HepG2 (cell line): ENCODE results near the gene APBB3. TPM values are rescaled to one million over a fixed set of nuclear protein-coding genes. Genes with fewer than 3 reads are reported as not detected.

Experiments
- ATAC-seq: fragments of 200-7000 bp; cut with Tn5 transposase; 3 replicates; pipeline ENCODE4 v1.9.1; 2020; ENCODE audit warnings: mild to moderate bottlenecking, moderate library complexity
- BruUV-seq: library from RNA; stranded (reverse); fragments of 400-500 nt; replicated peaks from 2 replicates; lab custom pipeline; 2021; lab: Mats Ljungman, UMichigan
- CTCF ChIA-PET: fragments of 300-600 bp; formaldehyde crosslinking; extraction: SDS; loops from one replicate; lab custom pipeline; 2021; ENCODE audit warnings: low total read pairs, inconsistent platforms, low intra/inter-chr PET ratio; lab: Yijun Ruan, JAX
- POLR2A ChIA-PET: fragments of 350-600 bp; sonication (Branson Sonifier 250); formaldehyde crosslinking; loops from one replicate; lab custom pipeline; 2020; ENCODE audit warnings: antibody characterized with exemption, inconsistent platforms; lab: Yijun Ruan, JAX
- DNase-seq: peaks from one replicate; pipeline ENCODE4 v3.0.0-alpha.2; 2015; ENCODE audit warnings: low spot score
- FAIRE-seq: peaks from 3 replicates; lab custom pipeline; 2011; peaks lifted over from hg19 to GRCh38; lab: Jason Lieb, UNC
- H2AFZ ChIP-seq: one replicate; pipeline ENCODE4 v1.6.1; 2011; ENCODE audit warnings: low read length, inconsistent platforms
- H3K27ac ChIP-seq: fragments of 300-600 bp; 3 replicates; pipeline ENCODE4 v1.8.0; 2011; ENCODE audit warnings: mixed run types, mild to moderate bottlenecking, mixed read lengths, low read length, inconsistent platforms; ENCODE audit not compliant: insufficient read depth; ENCODE audit errors: extremely low read length
- H3K27me3 ChIP-seq, 2 experiments: fragments of 200-600 bp in 1 of 2; 2 replicates in 1 of 2; 3 replicates in 1 of 2; pipeline versions ENCODE4 v1.6.0 to v1.8.0; 2011; ENCODE audit warnings: low read length in 2 of 2, mild to moderate bottlenecking in 2 of 2, moderate library complexity in 2 of 2, inconsistent platforms in 1 of 2; ENCODE audit not compliant: insufficient read depth in 2 of 2, control insufficient read depth in 1 of 2
- H3K36me3 ChIP-seq, 2 experiments: fragments of 200-600 bp in 1 of 2; replicated peaks in 1 of 2; 2 replicates in 1 of 2; 3 replicates in 1 of 2; pipeline versions ENCODE4 v1.5.1 to v1.8.0; 2011; ENCODE audit warnings: low read length in 2 of 2, inconsistent platforms in 1 of 2; ENCODE audit not compliant: insufficient read depth in 2 of 2, control insufficient read depth in 1 of 2
- H3K4me1 ChIP-seq: 2 replicates; pipeline ENCODE4 v1.5.1; 2012; ENCODE audit warnings: low read length, inconsistent platforms; ENCODE audit not compliant: insufficient read depth
- H3K4me2 ChIP-seq: 2 replicates; pipeline ENCODE4 v1.6.0; 2011; ENCODE audit warnings: low read depth, low read length, inconsistent platforms
- H3K4me3 ChIP-seq, 3 experiments: fragments of 200-600 bp in 1 of 3; sonication (generic), shearing (Covaris generic) in 1 of 3; replicated peaks in 1 of 3; 2 replicates each; pipeline ENCODE4 v1.5.1; 2011 to 2016; ENCODE audit warnings: low read length in 3 of 3, inconsistent platforms in 2 of 3, low read depth in 2 of 3, mild to moderate bottlenecking in 2 of 3, control low read depth in 1 of 3, mixed read lengths in 1 of 3; ENCODE audit not compliant: insufficient read depth in 1 of 3
- H3K79me2 ChIP-seq: one replicate; pipeline ENCODE4 v1.6.1; 2011; ENCODE audit warnings: low read length, inconsistent platforms; ENCODE audit not compliant: insufficient read depth
- H3K9ac ChIP-seq: 2 replicates; pipeline ENCODE4 v1.6.0; 2011; ENCODE audit warnings: mild to moderate bottlenecking, low read depth, low read length, inconsistent platforms; ENCODE audit not compliant: insufficient read depth
- H3K9me3 ChIP-seq: 2 replicates; pipeline ENCODE4 v1.5.1; 2012; ENCODE audit warnings: mild to moderate bottlenecking, low read length
- H4K20me1 ChIP-seq: 2 replicates; pipeline ENCODE4 v1.6.0; 2011; ENCODE audit warnings: inconsistent platforms, mild to moderate bottlenecking, low read length, moderate library complexity; ENCODE audit not compliant: insufficient read depth
- HHEX ChIP-seq: IDR thresholded peaks from 2 replicates; pipeline ENCODE4 v1.6.1; 2016; ENCODE audit warnings: control low read depth
- HMG20A ChIP-seq: IDR thresholded peaks from 2 replicates; pipeline ENCODE4 v1.6.1; 2016; ENCODE audit warnings: borderline replicate concordance
- IKZF4 ChIP-seq: sonication (generic); formaldehyde crosslinking; IDR thresholded peaks from 2 replicates; pipeline ENCODE4 v1.5.1; 2020; ENCODE audit warnings: borderline replicate concordance, mild to moderate bottlenecking, low read depth, missing genetic modification reagents; ENCODE audit errors: not compliant biosample characterization
- KLF9 ChIP-seq: IDR thresholded peaks from 2 replicates; pipeline ENCODE4 v1.6.1; 2016; ENCODE audit warnings: low read depth
- MAFK ChIP-seq, 2 experiments: IDR thresholded peaks in 1 of 2; conservative IDR thresholded peaks in 1 of 2; 2 replicates each; pipeline ENCODE4 v1.6.1; 2011; ENCODE audit warnings: improper control_type of control experiment in 2 of 2, low read length in 2 of 2
- MXD1 ChIP-seq: sonication (generic); formaldehyde crosslinking; IDR thresholded peaks from 2 replicates; pipeline ENCODE4 v1.4.0; 2020; ENCODE audit warnings: mild to moderate bottlenecking, missing genetic modification reagents
- PLRG1 ChIP-seq: fragments of 450-650 bp; conservative IDR thresholded peaks from 2 replicates; pipeline ENCODE4 v1.6.1; 2016
- RBM39 ChIP-seq: fragments of 200-400 bp; formaldehyde crosslinking; IDR thresholded peaks from one replicate; pipeline ENCODE4 v1.6.1; 2018; ENCODE audit warnings: antibody characterized with exemption, mild to moderate bottlenecking, low read depth, low read length; ENCODE audit not compliant: poor library complexity, severe bottlenecking
- TBL1XR1 ChIP-seq: fragments of 150-350 bp; IDR thresholded peaks from 2 replicates; pipeline ENCODE4 v1.6.1; 2014; ENCODE audit warnings: borderline replicate concordance, low read length; ENCODE audit not compliant: partially characterized antibody
- ZFP90 ChIP-seq: sonication (generic); formaldehyde crosslinking; IDR thresholded peaks from 2 replicates; pipeline ENCODE4 v1.8.0; 2022; ENCODE audit warnings: missing genetic modification reagents, mild to moderate bottlenecking, inconsistent platforms, borderline replicate concordance
- ZNF276 ChIP-seq: sonication (generic); formaldehyde crosslinking; IDR thresholded peaks from 2 replicates; pipeline ENCODE4 v1.4.0; 2020; ENCODE audit warnings: mild to moderate bottlenecking, low read depth, missing genetic modification reagents
- WGBS: methylation state at CpG from one replicate; pipeline ENCODE4 v1.1.6; 2017; ENCODE audit warnings: low lambda C conversion rate; 5-methylcytosine and 5-hydroxymethylcytosine counted together
- in situ Hi-C: cut with HindIII; loops from 2 replicates; pipeline ENCODE4 v1.10.0; 2017; ENCODE audit warnings: low pct_unique_long_range_greater_than_20kb; ENCODE audit not compliant: extremely low pct_ligation_motif_present
- intact Hi-C: fragments of 100-400 bp; cut with micrococcal nuclease; formaldehyde crosslinking; loops from one replicate; pipeline ENCODE4 v1.10.0; 2022; ENCODE audit not compliant: unreplicated experiment
- polyA plus RNA-seq, 8 experiments: library from polyadenylated mRNA; depleted of rRNA in 3 of 8; stranded (reverse) in 7 of 8; unstranded in 1 of 8; fragments of >200 nt; fragmentation: Illumina TruSeq in 4 of 8; extraction: Trizol in 4 of 8; gene quantifications; 2 replicates each; pipeline versions ENCODE4 v1.2.1 to v1.2.3, GENCODE V29; 2011 to 2016; ENCODE audit warnings: low read depth in 4 of 8, missing spikeins in 1 of 8, mixed read lengths in 1 of 8; ENCODE audit not compliant: insufficient read depth in 1 of 8
- total RNA-seq, 5 experiments: library from RNA; depleted of rRNA; stranded (reverse); fragments of >200 nt; fragmentation: Illumina TruSeq; extraction: Trizol; gene quantifications; 2 replicates each; pipeline ENCODE4 v1.2.3, GENCODE V29; 2016; ENCODE audit warnings: low read depth in 1 of 5
- TF ChIP-seq, protein P1 (sequence below): sonication (generic); formaldehyde crosslinking; IDR thresholded peaks from 2 replicates; pipeline ENCODE4 v1.4.0; 2020; ENCODE audit warnings: missing genetic modification reagents, mild to moderate bottlenecking, borderline replicate concordance

Gene APBB3
- total and polyA plus RNA-seq, 2 of the 13 experiments (the other 11 are each of a cell fraction or from before 2014, with no cell fraction given) = 0.38 to 0.78 TPM

DNA sequence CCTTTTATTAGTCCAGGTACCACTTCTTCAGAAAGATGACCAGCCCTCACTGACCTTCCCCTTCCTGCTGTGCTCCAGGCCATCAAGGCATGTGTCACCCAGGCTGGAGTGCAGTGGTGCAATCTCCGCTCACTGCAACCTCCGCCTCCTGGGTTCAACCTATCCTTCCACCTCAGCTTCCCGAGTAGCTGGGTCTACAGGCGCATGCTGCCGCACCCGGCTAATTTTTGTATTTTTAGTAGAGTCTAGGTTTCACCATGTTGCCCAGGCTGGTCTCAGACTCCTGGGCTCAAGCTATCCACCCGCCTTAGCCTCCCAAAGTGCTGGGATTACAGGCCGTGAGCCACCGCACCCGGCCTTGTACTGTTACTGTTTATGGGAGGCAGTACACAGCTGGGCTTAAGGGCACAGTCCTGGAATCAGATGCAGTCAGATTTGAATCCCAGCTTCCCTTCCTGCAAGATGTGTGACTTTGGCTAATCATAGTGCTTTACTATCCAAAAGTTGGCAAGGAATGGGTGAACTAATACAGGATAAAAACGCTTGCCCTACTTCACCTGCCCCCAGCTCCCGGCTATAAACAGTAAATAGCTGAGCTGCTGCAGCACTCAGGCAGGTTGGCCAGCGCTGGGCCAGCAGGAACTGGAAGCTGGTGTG lies 17.4 kb downstream of the APBB3 start:
- H2AFZ ChIP-seq = no peak overlapping the region
- no peaks in the 10 kb centered on the region for H3K9me3 ChIP-seq
- H4K20me1 ChIP-seq = no peaks in the 10 kb centered on the region; the same call in 1 of the 2 replicates
- H3K36me3 ChIP-seq = peaks cover 14 to 48% of the 10 kb centered on the region in 2 experiments
- in situ Hi-C loops = no loop called here
- WGBS = 0% methylated on average over 10 of the region's 13 CpGs
- intact Hi-C loops = loop anchor here (1.0 to 5.0 kb wide), 4 partner anchors 9 to 180 kb away; partner anchors contain the start of genes HARS1, HARS2 and TMCO6
- BruUV-seq = no TSS peak
- peak overlapping the region; percentile 86 for H3K27ac ChIP-seq
- FAIRE-seq = peak; percentile 63
- peaks cover 27% of the 10 kb centered on the region for H3K4me1 ChIP-seq
- DNase-seq = peak; percentile 66
- H3K4me3 ChIP-seq = peak overlapping the region; percentile 21 to 69 (median 48); a peak in 5 of 6 replicates
- peak; percentile 73 for ATAC-seq
- H3K27me3 ChIP-seq = no peaks in the 10 kb centered on the region
- POLR2A ChIA-PET = interaction anchor here (0.8 to 4.5 kb wide), 18 partner anchors 9 to 184 kb away, joined by 3 to 70 read pairs (median 6); partner anchors contain the start of genes ANKHD1, HARS1, HARS2 and IK
- no peaks in the 10 kb centered on the region for H3K79me2 ChIP-seq
- CTCF ChIA-PET = no interaction called here
- H3K9ac ChIP-seq = peak overlapping the region; percentile 69
- H3K4me2 ChIP-seq = peak overlapping the region; percentile 81
- TF ChIP-seq RBM39 = no peak
- TF ChIP-seq MAFK (conservative IDR thresholded peaks at IDR 0.05 in 1 of 2, IDR thresholded peaks at IDR 0.05 in 1 of 2; ENCODE audit: low read length in 2 of 2) = no peak
- TF ChIP-seq IKZF4 (CRISPR knock-in tag) = no peak
- TF ChIP-seq ZFP90 = no peak
- TF ChIP-seq TBL1XR1 = no peak
- TF ChIP-seq ZNF276 (CRISPR knock-in tag) = no peak
- TF ChIP-seq HMG20A (CRISPR knock-in tag) = no peak
- TF ChIP-seq MXD1 (CRISPR knock-in tag) = no peak
- no peak for TF ChIP-seq KLF9 (CRISPR knock-in tag)
- no peak for TF ChIP-seq PLRG1
- TF ChIP-seq HHEX (CRISPR knock-in tag) = no peak
- TF ChIP-seq, protein P1, sequence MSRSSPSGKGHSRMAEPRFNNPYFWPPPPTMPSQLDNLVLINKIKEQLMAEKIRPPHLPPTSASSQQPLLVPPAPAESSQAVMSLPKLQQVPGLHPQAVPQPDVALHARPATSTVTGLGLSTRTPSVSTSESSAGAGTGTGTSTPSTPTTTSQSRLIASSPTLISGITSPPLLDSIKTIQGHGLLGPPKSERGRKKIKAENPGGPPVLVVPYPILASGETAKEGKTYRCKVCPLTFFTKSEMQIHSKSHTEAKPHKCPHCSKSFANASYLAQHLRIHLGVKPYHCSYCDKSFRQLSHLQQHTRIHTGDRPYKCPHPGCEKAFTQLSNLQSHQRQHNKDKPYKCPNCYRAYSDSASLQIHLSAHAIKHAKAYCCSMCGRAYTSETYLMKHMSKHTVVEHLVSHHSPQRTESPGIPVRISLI (CRISPR knock-in tag) = no peak; the same call in 1 of the 2 replicates
